Adrenal gland (tissue), 12 donors: ENCODE measurements around the gene MBL2. TPM values are rescaled to one million over a fixed set of nuclear protein-coding genes. Genes with fewer than 3 reads are reported as not detected.

Source experiments
- DNase-seq, 7 donors: peaks; one replicate each; pipeline ENCODE4 v3.0.0-alpha.2; 2019 to 2020
- H3K27ac ChIP-seq, 5 donors: fragments of 200-600 bp; sonication (generic) in 4 of 5; 1 replicate in 3 of 5; 2 replicates in 2 of 5; pipeline versions ENCODE4 v1.5.1 to v1.8.0; 2016 to 2020; ENCODE audit warnings: mild to moderate bottlenecking in 1 of 5
- H3K27me3 ChIP-seq: fragments of 200-600 bp; 2 replicates; pipeline ENCODE4 v1.8.0; 2021
- H3K36me3 ChIP-seq, 2 donors: fragments of 200-600 bp; replicated peaks in 1 of 2; 1 replicate in 1 of 2; 2 replicates in 1 of 2; pipeline versions ENCODE4 v1.5.1 to v1.8.0; 2018 to 2022
- H3K4me1 ChIP-seq, 2 donors: fragments of 200-600 bp; replicated peaks in 1 of 2; 1 replicate in 1 of 2; 2 replicates in 1 of 2; pipeline versions ENCODE4 v1.5.1 to v1.8.0; 2018 to 2021
- H3K4me3 ChIP-seq, 4 donors: fragments of 200-600 bp; sonication (generic) in 3 of 4; one replicate each; pipeline ENCODE4 v1.5.1; 2016 to 2018
- H3K9me3 ChIP-seq, 3 donors: fragments of 200-600 bp; sonication (generic) in 1 of 3; replicated peaks in 1 of 3; 1 replicate in 2 of 3; 2 replicates in 1 of 3; pipeline versions ENCODE4 v1.5.1 to v1.8.0; 2016 to 2021
- CTCF ChIP-seq, 6 experiments: fragments of 450-650 bp in 4 of 6; fragments of 200-600 bp in 2 of 6; sonication (generic) in 1 of 6; IDR thresholded peaks; 1 replicate in 5 of 6; 2 replicates in 1 of 6; pipeline versions ENCODE4 v1.5.1 to v1.8.0; 2016 to 2021; ENCODE audit warnings: antibody characterized with exemption in 6 of 6, mild to moderate bottlenecking in 2 of 6, moderate library complexity in 1 of 6
- POLR2A ChIP-seq, 2 donors: fragments of 450-650 bp; IDR thresholded peaks; one replicate each; pipeline ENCODE4 v1.6.1; 2017; ENCODE audit warnings: antibody characterized with exemption in 2 of 2, mild to moderate bottlenecking in 2 of 2, moderate library complexity in 1 of 2
- WGBS, 4 donors: extraction: QIAGEN DNeasy Blood & Tissue Kit in 2 of 4; methylation state at CpG; one replicate each; pipeline versions ENCODE4 v1.1.5 to v1.1.7; 2013 to 2017; 5-methylcytosine and 5-hydroxymethylcytosine counted together
- intact Hi-C, 2 donors: fragments of 100-400 bp; cut with DNase I; formaldehyde crosslinking; loops; one replicate each; pipeline versions ENCODE4 v1.14.1 to v1.15.0; 2022 to 2023
- polyA plus RNA-seq, 3 donors: library from polyadenylated mRNA; stranded (reverse); fragments of 200-250 nt in 2 of 3; fragments of 350-450 nt in 1 of 3; fragmentation: Illumina TruSeq in 1 of 3; extraction: RNeasy Lipid Tissue Mini Kit (QIAGEN cat#74804) in 1 of 3; gene quantifications; one replicate each; pipeline ENCODE4 v1.2.3, GENCODE V29; 2013 to 2014
- total RNA-seq, 9 donors: library from RNA; depleted of rRNA in 4 of 9; stranded (reverse); fragments of >200 nt in 4 of 9; fragments of 120-200 nt in 1 of 9; fragmentation: NEBNext Ultra II Directional in 1 of 9; extraction: Animal tissue kit (Norgen Biotek cat#: 25700) in 1 of 9; gene quantifications; one replicate each; pipeline versions ENCODE4 v1.1.0 to v1.2.4, GENCODE V29; 2013 to 2023
- donor health status: healthy with polysubstance abuse.
- donor health status: Bipolar disorder and iron deficiency.
- donor health status: DM: yes; HTN: yes; CAD: no.
- donor health status: DM: no; HTN: no; CAD: no.
- donor health status: DM: no; HTN: no; CAD: no.
- donor health status: DM: yes; HTN: yes; CAD: no.

Gene MBL2
- total and polyA plus RNA-seq, 12 donors: 0.04 to 3.7 (median 0.07) TPM; not detected in 8

- DNase-seq: no peak
- Histone ChIP-seq H3K36me3 (no peaks in the 10 kb centered on the region), H3K27ac (no peak overlapping the region), H3K4me1 (no peaks in the 10 kb centered on the region), H3K27me3 (no peaks in the 10 kb centered on the region), H3K4me3 (no peak overlapping the region), H3K9me3 (no peaks in the 10 kb centered on the region)
- 77 to 95% (median 88%) methylated on average over 8 of the region's 8 CpGs for WGBS, 4 donors
- intact Hi-C loops: loop anchor here in 1 of 2 donors (5.0 kb wide), 1 partner anchor 32 kb away; no protein-coding TSS in a partner anchor
- TF ChIP-seq POLR2A (IDR thresholded peaks at IDR 0.05): no peak
- no peak for TF ChIP-seq CTCF (IDR thresholded peaks at IDR 0.05)
Measured at GRCh38 chr10:52774600-52775106, 2.1 kb upstream of the MBL2 start.

GRCh38 chr10:52774182-52774581 lies 1.6 kb upstream of the MBL2 start:
- Histone ChIP-seq H3K4me3 (no peak overlapping the region), H3K27me3 (no peaks in the 10 kb centered on the region), H3K27ac (no peak overlapping the region), H3K36me3 (no peaks in the 10 kb centered on the region), H3K9me3 (no peaks in the 10 kb centered on the region), H3K4me1 (no peaks in the 10 kb centered on the region)
- no peak for DNase-seq
- TF ChIP-seq CTCF (IDR thresholded peaks at IDR 0.05) (no peak), POLR2A (IDR thresholded peaks at IDR 0.05) (no peak)
- 84 to 94% (median 91%) methylated on average over 2 of the region's 2 CpGs for WGBS, 4 donors
- intact Hi-C loops: no loop called here

- Histone ChIP-seq H3K4me3 (no peak overlapping the region), H3K4me1 (no peaks in the 10 kb centered on the region), H3K9me3 (no peaks in the 10 kb centered on the region), H3K36me3 (no peaks in the 10 kb centered on the region), H3K27ac (no peak overlapping the region), H3K27me3 (no peaks in the 10 kb centered on the region)
- TF ChIP-seq POLR2A (IDR thresholded peaks at IDR 0.05) (no peak), CTCF (IDR thresholded peaks at IDR 0.05) (no peak)
- no peak for DNase-seq
- intact Hi-C loops: no loop called here
- WGBS, 4 donors: 64 to 81% (median 65%) methylated on average over 8 of the region's 8 CpGs
Measured at GRCh38 chr10:52771534-52772445, 794 bp downstream of the MBL2 start.

- Histone ChIP-seq H3K4me3 (no peak overlapping the region), H3K27me3 (no peaks in the 10 kb centered on the region), H3K27ac (no peak overlapping the region), H3K4me1 (no peaks in the 10 kb centered on the region), H3K36me3 (no peaks in the 10 kb centered on the region), H3K9me3 (no peaks in the 10 kb centered on the region)
- intact Hi-C loops: no loop called here
- TF ChIP-seq POLR2A (IDR thresholded peaks at IDR 0.05): no peak
- no peak for TF ChIP-seq CTCF (IDR thresholded peaks at IDR 0.05)
- DNase-seq: no peak
- WGBS, 4 donors: 26 to 47% (median 37%) methylated on average over 2 of the region's 2 CpGs
Measured at GRCh38 chr10:52770904-52771303, 1.7 kb downstream of the MBL2 start.
